Measurements from ENCODE around the gene BCAR3.

- TF ChIP-seq ZBTB21 (tag by site-specific recombination; IDR thresholded peaks at IDR 0.05) (no peak), ZNF16 (tag by site-specific recombination; IDR thresholded peaks at IDR 0.05; ENCODE audit: low read depth) (no peak), CTCF (tag by site-specific recombination; IDR thresholded peaks at IDR 0.05) (no peak), ZFHX2 (tag by site-specific recombination; conservative IDR thresholded peaks at IDR 0.05) (no peak), ZNF366 (tag by site-specific recombination; conservative IDR thresholded peaks at IDR 0.05) (no peak), SETDB1 (IDR thresholded peaks at IDR 0.05; ENCODE audit: insufficient read length, low read length) (no peak), YY1 (tag by site-specific recombination; IDR thresholded peaks at IDR 0.05) (no peak), HIC1 (tag by site-specific recombination; IDR thresholded peaks at IDR 0.05) (no peak), ZNF785 (tag by site-specific recombination; IDR thresholded peaks at IDR 0.05) (no peak), GFI1B (tag by site-specific recombination; IDR thresholded peaks at IDR 0.05) (no peak), INSM2 (tag by site-specific recombination; IDR thresholded peaks at IDR 0.05) (no peak)
Observed at GRCh38 chr1:93576746-93577145, 104.9 kb downstream of the BCAR3 start.
